Measurements from ENCODE around the gene CHRM1.

Gene CHRM1

DNA sequence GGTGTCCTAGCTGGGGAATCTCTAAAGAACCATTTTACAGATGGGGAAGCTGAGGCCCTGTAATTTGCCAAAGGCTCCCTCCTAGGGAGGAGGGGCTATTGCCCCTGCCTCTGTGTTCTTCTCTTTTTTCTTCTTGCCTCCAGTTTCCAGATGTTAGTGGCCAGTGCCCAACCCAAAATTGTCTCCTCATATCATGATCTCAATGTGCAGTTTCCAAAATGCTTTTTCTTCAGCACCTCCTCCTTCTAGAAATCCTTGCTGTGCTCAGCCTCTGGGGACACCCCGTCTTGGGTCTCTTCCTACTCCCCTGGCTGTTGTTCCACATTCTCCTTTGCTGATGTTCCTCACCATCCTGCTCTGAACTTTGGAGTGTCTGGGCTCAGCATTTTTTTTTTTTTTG, 9.5 kb upstream of the CHRM1 start:
- Histone ChIP-seq H3K4me1 (ENCODE audit: control insufficient read depth in 2 of 2, insufficient read depth in 1 of 2, low read depth in 1 of 2, low read length in 2 of 2) (peaks cover 0 to 16% of the 10 kb centered on the region in 2 donors), H3K27me3 (ENCODE audit: control insufficient read depth in 3 of 3, insufficient read depth in 3 of 3, low read depth in 1 of 3, low read length in 3 of 3) (peaks cover 16 to 60% (median 29%) of the 10 kb centered on the region in 3 experiments), H2BK120ac (ENCODE audit: low read depth, low read length) (no peak overlapping the region), H3K14ac (ENCODE audit: low read length) (no peak overlapping the region), H3K27ac (replicated peaks; ENCODE audit: low read length) (no peak overlapping the region), H3K4me2 (ENCODE audit: insufficient read depth, low read length, poor library complexity, severe bottlenecking) (no peak overlapping the region), H3K9ac (ENCODE audit: low read depth, low read length, poor library complexity) (no peak overlapping the region), H3K36me3 (replicated peaks in 1 of 2; ENCODE audit: control insufficient read depth in 2 of 2, insufficient read depth in 2 of 2, low read length in 2 of 2) (no peaks in the 10 kb centered on the region), H3K79me1 (ENCODE audit: low read depth, low read length) (no peaks in the 10 kb centered on the region), H2BK12ac (ENCODE audit: low read length) (no peak overlapping the region), H3K18ac (ENCODE audit: low read length) (no peak overlapping the region), H3K4ac (ENCODE audit: low read length) (no peak overlapping the region), H3K23ac (ENCODE audit: low read depth, low read length, poor library complexity) (no peak overlapping the region), H2AFZ (ENCODE audit: low read length) (no peak overlapping the region), H2AK5ac (ENCODE audit: low read depth, low read length) (no peak overlapping the region), H3K4me3 (ENCODE audit: low read length in 2 of 2) (no peak overlapping the region), H4K91ac (ENCODE audit: low read depth, low read length, poor library complexity) (no peak overlapping the region), H2BK15ac (ENCODE audit: low read length) (no peak overlapping the region), H2BK5ac (ENCODE audit: low read length) (no peak overlapping the region), H3K9me3 (replicated peaks in 1 of 2; ENCODE audit: control insufficient read depth in 2 of 2, insufficient read depth in 1 of 2, low read depth in 1 of 2, low read length in 2 of 2) (peaks cover 0 to 1% of the 10 kb centered on the region in 2 donors), H4K8ac (ENCODE audit: low read depth, low read length) (no peak overlapping the region)
- no peak for DNase-seq (ENCODE audit: low spot score)
- no CpG with 5 or more reads among the region's 1 CpG for WGBS, 2 donors (ENCODE audit: extremely low coverage in 2 of 2, insufficient read length in 2 of 2, insufficient replicate concordance in 1 of 2)

DNA sequence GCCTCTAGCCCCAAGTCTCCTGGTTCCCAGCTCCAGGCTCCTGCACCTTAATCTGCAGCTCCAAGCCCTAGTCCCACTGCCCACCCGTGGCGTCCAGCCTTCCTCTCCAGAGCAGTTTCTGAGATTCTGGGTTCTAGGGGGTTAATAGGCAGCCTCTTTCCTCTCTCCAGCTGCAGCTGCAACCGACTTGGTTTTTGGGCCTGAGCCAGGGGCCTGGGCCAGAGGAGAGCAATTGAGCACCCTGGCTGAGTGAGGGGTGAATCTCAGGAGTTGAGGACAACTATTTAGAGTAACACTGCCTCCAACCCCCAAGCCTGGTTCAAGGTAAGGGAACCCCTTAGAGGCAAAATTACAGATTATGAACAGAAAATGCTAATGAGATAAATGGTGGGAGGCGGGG, 9.0 kb upstream of the CHRM1 start:
- Histone ChIP-seq H2BK15ac (ENCODE audit: low read length) (no peak overlapping the region), H4K8ac (ENCODE audit: low read depth, low read length) (no peak overlapping the region), H3K4me2 (ENCODE audit: insufficient read depth, low read length, poor library complexity, severe bottlenecking) (no peak overlapping the region), H2BK5ac (ENCODE audit: low read length) (no peak overlapping the region), H2AK5ac (ENCODE audit: low read depth, low read length) (no peak overlapping the region), H3K18ac (ENCODE audit: low read length) (no peak overlapping the region), H3K4ac (ENCODE audit: low read length) (no peak overlapping the region), H3K27me3 (ENCODE audit: control insufficient read depth in 3 of 3, insufficient read depth in 3 of 3, low read depth in 1 of 3, low read length in 3 of 3) (peaks cover 19 to 66% (median 34%) of the 10 kb centered on the region in 3 experiments), H3K9me3 (replicated peaks in 1 of 2; ENCODE audit: control insufficient read depth in 2 of 2, insufficient read depth in 1 of 2, low read depth in 1 of 2, low read length in 2 of 2) (peaks cover 0 to 1% of the 10 kb centered on the region in 2 donors), H3K4me1 (ENCODE audit: control insufficient read depth in 2 of 2, insufficient read depth in 1 of 2, low read depth in 1 of 2, low read length in 2 of 2) (peaks cover 0 to 18% of the 10 kb centered on the region in 2 donors), H2BK120ac (ENCODE audit: low read depth, low read length) (no peak overlapping the region), H3K14ac (ENCODE audit: low read length) (no peak overlapping the region), H2BK12ac (ENCODE audit: low read length) (peak overlapping the region; percentile 30), H3K79me1 (ENCODE audit: low read depth, low read length) (no peaks in the 10 kb centered on the region), H3K9ac (ENCODE audit: low read depth, low read length, poor library complexity) (no peak overlapping the region), H3K4me3 (ENCODE audit: low read length in 2 of 2) (no peak overlapping the region), H2AFZ (ENCODE audit: low read length) (no peak overlapping the region), H3K23ac (ENCODE audit: low read depth, low read length, poor library complexity) (no peak overlapping the region), H3K27ac (replicated peaks; ENCODE audit: low read length) (no peak overlapping the region), H3K36me3 (replicated peaks in 1 of 2; ENCODE audit: control insufficient read depth in 2 of 2, insufficient read depth in 2 of 2, low read length in 2 of 2) (no peaks in the 10 kb centered on the region), H4K91ac (ENCODE audit: low read depth, low read length, poor library complexity) (no peak overlapping the region)
- DNase-seq (ENCODE audit: low spot score) = no peak
- no CpG with 5 or more reads among the region's 4 CpGs for WGBS, 2 donors (ENCODE audit: extremely low coverage in 2 of 2, insufficient read length in 2 of 2, insufficient replicate concordance in 1 of 2)

DNA sequence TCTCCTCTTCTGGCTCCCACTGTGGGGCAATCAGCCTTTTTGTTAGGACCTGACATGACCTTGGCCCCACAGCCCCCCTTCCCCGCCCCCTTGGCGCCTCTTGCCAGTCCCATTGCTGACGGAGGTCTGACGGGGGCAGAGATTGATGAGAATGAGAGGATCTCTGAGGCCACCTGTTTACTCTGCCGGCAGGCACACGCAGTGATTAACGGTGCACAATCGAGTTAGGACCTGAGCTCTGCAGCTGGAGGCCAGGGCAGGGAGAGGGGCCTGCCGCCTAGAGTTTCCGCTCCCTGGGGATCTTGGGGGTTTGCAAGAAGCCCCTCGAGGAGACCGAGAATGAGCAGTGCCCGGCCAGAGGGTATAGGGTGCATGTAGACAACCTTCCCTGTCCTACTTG, 6.8 kb upstream of the CHRM1 start:
- Histone ChIP-seq H3K23ac (ENCODE audit: low read depth, low read length, poor library complexity) (no peak overlapping the region), H2BK12ac (ENCODE audit: low read length) (no peak overlapping the region), H2AK5ac (ENCODE audit: low read depth, low read length) (no peak overlapping the region), H4K8ac (ENCODE audit: low read depth, low read length) (no peak overlapping the region), H3K36me3 (replicated peaks in 1 of 2; ENCODE audit: control insufficient read depth in 2 of 2, insufficient read depth in 2 of 2, low read length in 2 of 2) (no peaks in the 10 kb centered on the region), H3K4me2 (ENCODE audit: insufficient read depth, low read length, poor library complexity, severe bottlenecking) (no peak overlapping the region), H2BK120ac (ENCODE audit: low read depth, low read length) (no peak overlapping the region), H3K4me3 (ENCODE audit: low read length in 2 of 2) (no peak overlapping the region), H3K27me3 (ENCODE audit: control insufficient read depth in 3 of 3, insufficient read depth in 3 of 3, low read depth in 1 of 3, low read length in 3 of 3) (peaks cover 24 to 83% (median 54%) of the 10 kb centered on the region in 3 experiments), H2AFZ (ENCODE audit: low read length) (no peak overlapping the region), H4K91ac (ENCODE audit: low read depth, low read length, poor library complexity) (no peak overlapping the region), H3K14ac (ENCODE audit: low read length) (no peak overlapping the region), H3K9ac (ENCODE audit: low read depth, low read length, poor library complexity) (no peak overlapping the region), H2BK15ac (ENCODE audit: low read length) (no peak overlapping the region), H3K9me3 (replicated peaks in 1 of 2; ENCODE audit: control insufficient read depth in 2 of 2, insufficient read depth in 1 of 2, low read depth in 1 of 2, low read length in 2 of 2) (peaks cover under 1 to 1% of the 10 kb centered on the region in 2 donors), H3K4me1 (ENCODE audit: control insufficient read depth in 2 of 2, insufficient read depth in 1 of 2, low read depth in 1 of 2, low read length in 2 of 2) (peaks cover 0 to 23% of the 10 kb centered on the region in 2 donors), H3K18ac (ENCODE audit: low read length) (no peak overlapping the region), H2BK5ac (ENCODE audit: low read length) (no peak overlapping the region), H3K79me1 (ENCODE audit: low read depth, low read length) (no peaks in the 10 kb centered on the region), H3K27ac (replicated peaks; ENCODE audit: low read length) (no peak overlapping the region), H3K4ac (ENCODE audit: low read length) (no peak overlapping the region)
- no peak for DNase-seq (ENCODE audit: low spot score)
- no CpG with 5 or more reads among the region's 13 CpGs for WGBS, 2 donors (ENCODE audit: extremely low coverage in 2 of 2, insufficient read length in 2 of 2, insufficient replicate concordance in 1 of 2)

DNA sequence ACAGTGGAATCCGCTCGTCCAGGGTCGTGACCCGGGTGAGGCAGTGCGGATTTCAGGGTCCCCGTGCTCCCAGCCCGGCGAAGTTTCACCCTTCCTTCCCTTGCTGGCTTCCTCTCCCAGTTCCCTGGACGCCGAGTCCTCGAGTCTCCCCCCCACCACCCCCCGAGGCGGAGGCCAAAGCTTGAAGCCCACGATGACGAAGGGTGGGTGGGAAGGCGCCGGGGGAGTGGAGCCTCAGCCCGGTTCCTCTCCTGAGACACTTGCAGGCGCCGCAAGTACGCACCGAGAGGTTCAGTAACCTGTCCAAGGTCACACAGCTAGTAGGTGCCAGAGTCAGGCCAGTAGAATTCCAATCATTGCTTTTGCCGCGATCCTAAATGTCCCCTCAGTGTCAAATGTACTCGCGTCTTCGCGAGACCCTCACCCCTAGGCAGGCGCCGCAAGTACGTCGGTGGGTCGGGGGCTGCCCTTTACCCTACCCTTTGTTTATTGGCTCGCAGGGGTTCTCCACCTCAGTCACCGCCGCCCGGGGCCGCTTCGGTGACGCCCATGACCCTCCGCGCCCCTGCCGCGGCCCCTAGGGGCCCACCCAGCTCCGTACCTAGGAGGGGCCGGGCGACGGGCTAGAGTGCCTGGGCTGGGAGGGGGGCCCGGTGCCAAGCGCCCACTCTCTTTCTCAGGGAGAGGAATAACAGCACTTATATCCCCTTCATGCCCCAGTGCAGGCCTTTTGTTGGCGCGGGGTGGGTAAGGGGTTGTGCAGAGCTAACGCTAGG, 5.7 kb upstream of the CHRM1 start:
- H3K4ac ChIP-seq (ENCODE audit: low read length) = no peak overlapping the region
- H2BK12ac ChIP-seq (ENCODE audit: low read length) = no peak overlapping the region
- H3K27ac ChIP-seq (replicated peaks; ENCODE audit: low read length) = no peak overlapping the region
- no peaks in the 10 kb centered on the region for H3K36me3 ChIP-seq (replicated peaks in 1 of 2; ENCODE audit: control insufficient read depth in 2 of 2, insufficient read depth in 2 of 2, low read length in 2 of 2)
- peak overlapping the region; percentile 27 for H3K9ac ChIP-seq (ENCODE audit: low read depth, low read length, poor library complexity)
- no peak overlapping the region for H4K8ac ChIP-seq (ENCODE audit: low read depth, low read length)
- peaks cover 0 to 27% of the 10 kb centered on the region in 2 donors for H3K4me1 ChIP-seq (ENCODE audit: control insufficient read depth in 2 of 2, insufficient read depth in 1 of 2, low read depth in 1 of 2, low read length in 2 of 2)
- H2BK15ac ChIP-seq (ENCODE audit: low read length) = no peak overlapping the region
- H3K4me2 ChIP-seq (ENCODE audit: insufficient read depth, low read length, poor library complexity, severe bottlenecking) = peak overlapping the region; percentile 66
- H2AFZ ChIP-seq (ENCODE audit: low read length) = peak overlapping the region; percentile 88
- H4K91ac ChIP-seq (ENCODE audit: low read depth, low read length, poor library complexity) = no peak overlapping the region
- H2BK5ac ChIP-seq (ENCODE audit: low read length) = no peak overlapping the region
- H3K4me3 ChIP-seq (ENCODE audit: low read length in 2 of 2) = peak overlapping the region in 1 of 2 donors; percentile 70
- no peak overlapping the region for H2AK5ac ChIP-seq (ENCODE audit: low read depth, low read length)
- no peak overlapping the region for H2BK120ac ChIP-seq (ENCODE audit: low read depth, low read length)
- H3K27me3 ChIP-seq (ENCODE audit: control insufficient read depth in 3 of 3, insufficient read depth in 3 of 3, low read depth in 1 of 3, low read length in 3 of 3) = peaks cover 24 to 91% (median 61%) of the 10 kb centered on the region in 3 experiments
- no peak overlapping the region for H3K14ac ChIP-seq (ENCODE audit: low read length)
- no peaks in the 10 kb centered on the region for H3K79me1 ChIP-seq (ENCODE audit: low read depth, low read length)
- H3K18ac ChIP-seq (ENCODE audit: low read length) = peak overlapping the region; percentile 77
- H3K9me3 ChIP-seq (replicated peaks in 1 of 2; ENCODE audit: control insufficient read depth in 2 of 2, insufficient read depth in 1 of 2, low read depth in 1 of 2, low read length in 2 of 2) = peaks cover 2 to 4% of the 10 kb centered on the region in 2 donors
- DNase-seq (ENCODE audit: low spot score) = no peak
- no CpG with 5 or more reads among the region's 53 CpGs for WGBS, 2 donors (ENCODE audit: extremely low coverage in 2 of 2, insufficient read length in 2 of 2, insufficient replicate concordance in 1 of 2)
- H3K23ac ChIP-seq (ENCODE audit: low read depth, low read length, poor library complexity) = no peak overlapping the region

All from neuronal stem cell (in vitro differentiated cells).